ENCODE data around the gene RALGAPA1. TPM values are rescaled to one million over a fixed set of nuclear protein-coding genes. Genes with fewer than 3 reads are reported as not detected.

The RALGAPA1 gene
- total RNA-seq, 1 donor = 39.1 TPM

GRCh38 chr14:35557221-35557747 lies 251.8 kb downstream of the RALGAPA1 start:
- no peaks in the 10 kb centered on the region for H4K20me1 ChIP-seq (ENCODE audit: insufficient read depth, low read length)
- no peak overlapping the region for H3K27ac ChIP-seq (ENCODE audit: low read depth, low read length)
- H3K79me2 ChIP-seq (ENCODE audit: insufficient read depth, low read length) = no peaks in the 10 kb centered on the region
- TF ChIP-seq, protein P1, sequence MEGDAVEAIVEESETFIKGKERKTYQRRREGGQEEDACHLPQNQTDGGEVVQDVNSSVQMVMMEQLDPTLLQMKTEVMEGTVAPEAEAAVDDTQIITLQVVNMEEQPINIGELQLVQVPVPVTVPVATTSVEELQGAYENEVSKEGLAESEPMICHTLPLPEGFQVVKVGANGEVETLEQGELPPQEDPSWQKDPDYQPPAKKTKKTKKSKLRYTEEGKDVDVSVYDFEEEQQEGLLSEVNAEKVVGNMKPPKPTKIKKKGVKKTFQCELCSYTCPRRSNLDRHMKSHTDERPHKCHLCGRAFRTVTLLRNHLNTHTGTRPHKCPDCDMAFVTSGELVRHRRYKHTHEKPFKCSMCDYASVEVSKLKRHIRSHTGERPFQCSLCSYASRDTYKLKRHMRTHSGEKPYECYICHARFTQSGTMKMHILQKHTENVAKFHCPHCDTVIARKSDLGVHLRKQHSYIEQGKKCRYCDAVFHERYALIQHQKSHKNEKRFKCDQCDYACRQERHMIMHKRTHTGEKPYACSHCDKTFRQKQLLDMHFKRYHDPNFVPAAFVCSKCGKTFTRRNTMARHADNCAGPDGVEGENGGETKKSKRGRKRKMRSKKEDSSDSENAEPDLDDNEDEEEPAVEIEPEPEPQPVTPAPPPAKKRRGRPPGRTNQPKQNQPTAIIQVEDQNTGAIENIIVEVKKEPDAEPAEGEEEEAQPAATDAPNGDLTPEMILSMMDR (IDR thresholded peaks at IDR 0.05; ENCODE audit: extremely low read depth, low read depth, low read length) = no peak
- DNase-seq (ENCODE audit: insufficient read length, low spot score, missing footprints) = no peak
- H3K4me1 ChIP-seq (ENCODE audit: insufficient read depth, low read length) = peaks cover 8% of the 10 kb centered on the region
- no peaks in the 10 kb centered on the region for H3K9me3 ChIP-seq (ENCODE audit: low read depth, low read length)
- H3K36me3 ChIP-seq (ENCODE audit: insufficient read depth, low read length) = no peaks in the 10 kb centered on the region
- H3K4me2 ChIP-seq (ENCODE audit: insufficient read depth, low read length) = no peak overlapping the region
- no peak overlapping the region for H3K4me3 ChIP-seq (ENCODE audit: insufficient read depth, low read length)
- H2AFZ ChIP-seq (ENCODE audit: low read length) = no peak overlapping the region
- H3K27me3 ChIP-seq (ENCODE audit: insufficient read depth, low read length) = no peaks in the 10 kb centered on the region

DNA sequence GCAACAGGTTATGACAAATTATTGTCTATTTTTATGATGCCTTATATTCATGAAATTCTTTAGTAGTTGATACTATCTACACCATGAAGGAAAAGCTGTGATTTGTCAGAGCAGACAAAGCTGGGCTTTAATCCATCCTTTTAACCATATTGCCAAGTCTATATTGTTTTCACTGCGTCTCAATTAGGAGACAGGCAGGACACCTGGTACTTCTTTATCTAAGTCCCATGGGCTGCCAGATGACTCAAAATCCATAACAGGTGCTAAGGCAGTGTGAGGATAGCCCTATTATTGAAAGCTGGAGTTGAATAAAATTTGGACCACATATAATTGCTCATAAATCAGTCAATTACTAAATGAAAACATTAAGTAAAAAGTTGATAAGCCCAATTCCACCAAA lies 252.5 kb downstream of the RALGAPA1 start:
- Histone ChIP-seq H4K20me1 (ENCODE audit: insufficient read depth, low read length) (no peaks in the 10 kb centered on the region), H3K4me3 (ENCODE audit: insufficient read depth, low read length) (no peak overlapping the region), H3K9me3 (ENCODE audit: low read depth, low read length) (no peaks in the 10 kb centered on the region), H2AFZ (ENCODE audit: low read length) (no peak overlapping the region), H3K4me1 (ENCODE audit: insufficient read depth, low read length) (peaks cover 8% of the 10 kb centered on the region), H3K27me3 (ENCODE audit: insufficient read depth, low read length) (no peaks in the 10 kb centered on the region), H3K27ac (ENCODE audit: low read depth, low read length) (no peak overlapping the region), H3K36me3 (ENCODE audit: insufficient read depth, low read length) (no peaks in the 10 kb centered on the region), H3K79me2 (ENCODE audit: insufficient read depth, low read length) (no peaks in the 10 kb centered on the region), H3K4me2 (ENCODE audit: insufficient read depth, low read length) (no peak overlapping the region)
- no peak for DNase-seq (ENCODE audit: insufficient read length, low spot score, missing footprints)
- TF ChIP-seq, protein P1 (IDR thresholded peaks at IDR 0.05; ENCODE audit: extremely low read depth, low read depth, low read length) = no peak

DNA sequence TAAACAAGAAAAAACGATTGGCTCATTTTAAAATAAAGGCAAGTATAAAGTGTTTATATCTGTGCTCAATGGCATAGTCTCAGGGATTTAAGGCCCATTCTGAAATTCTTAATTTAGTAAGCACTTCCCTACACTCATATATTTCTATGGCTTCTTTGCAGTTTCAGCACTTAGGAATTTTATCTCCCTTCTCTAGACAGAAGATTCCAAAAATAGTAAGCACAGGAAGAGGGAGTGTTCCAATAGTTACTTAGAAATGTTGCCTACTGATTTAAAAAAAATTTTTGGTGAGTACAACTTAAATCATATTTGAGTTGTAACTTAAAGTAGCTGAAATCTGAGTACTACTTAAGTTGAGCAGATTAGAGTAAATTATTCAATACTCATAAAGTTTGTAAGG lies 255.3 kb downstream of the RALGAPA1 start:
- no peak overlapping the region for H2AFZ ChIP-seq (ENCODE audit: low read length)
- TF ChIP-seq, protein P1 (IDR thresholded peaks at IDR 0.05; ENCODE audit: extremely low read depth, low read depth, low read length) = no peak
- peaks cover 8% of the 10 kb centered on the region for H3K4me1 ChIP-seq (ENCODE audit: insufficient read depth, low read length)
- H3K79me2 ChIP-seq (ENCODE audit: insufficient read depth, low read length) = no peaks in the 10 kb centered on the region
- no peaks in the 10 kb centered on the region for H3K36me3 ChIP-seq (ENCODE audit: insufficient read depth, low read length)
- H3K4me3 ChIP-seq (ENCODE audit: insufficient read depth, low read length) = no peak overlapping the region
- no peak overlapping the region for H3K4me2 ChIP-seq (ENCODE audit: insufficient read depth, low read length)
- H3K27ac ChIP-seq (ENCODE audit: low read depth, low read length) = no peak overlapping the region
- H4K20me1 ChIP-seq (ENCODE audit: insufficient read depth, low read length) = no peaks in the 10 kb centered on the region
- H3K27me3 ChIP-seq (ENCODE audit: insufficient read depth, low read length) = no peaks in the 10 kb centered on the region
- peak; percentile 72 for DNase-seq (ENCODE audit: insufficient read length, low spot score, missing footprints)
- no peaks in the 10 kb centered on the region for H3K9me3 ChIP-seq (ENCODE audit: low read depth, low read length)

DNA sequence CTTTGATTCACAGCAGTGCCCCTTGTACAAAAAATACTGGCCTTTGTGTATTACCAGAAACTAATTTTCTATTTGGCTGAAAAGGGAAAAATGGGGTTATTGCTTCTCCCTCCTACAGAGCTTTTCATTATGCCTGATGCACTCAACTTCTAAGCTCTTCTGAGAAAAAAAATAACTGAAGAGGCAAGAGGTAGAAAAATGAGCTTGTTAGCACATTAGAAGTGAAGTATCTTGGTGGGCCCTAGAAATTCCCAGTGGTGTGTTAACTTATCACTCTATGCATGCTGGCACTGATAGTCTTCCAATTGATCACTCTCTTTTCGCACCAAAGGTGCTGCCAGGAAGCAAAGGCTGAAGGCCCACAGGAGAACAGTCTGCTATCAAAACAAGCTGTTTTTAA lies 258.0 kb downstream of the RALGAPA1 start:
- Histone ChIP-seq H3K4me1 (ENCODE audit: insufficient read depth, low read length) (peaks cover 8% of the 10 kb centered on the region), H3K36me3 (ENCODE audit: insufficient read depth, low read length) (no peaks in the 10 kb centered on the region), H3K4me2 (ENCODE audit: insufficient read depth, low read length) (no peak overlapping the region), H3K4me3 (ENCODE audit: insufficient read depth, low read length) (no peak overlapping the region), H3K27ac (ENCODE audit: low read depth, low read length) (no peak overlapping the region), H3K27me3 (ENCODE audit: insufficient read depth, low read length) (no peaks in the 10 kb centered on the region), H2AFZ (ENCODE audit: low read length) (no peak overlapping the region), H3K9me3 (ENCODE audit: low read depth, low read length) (no peaks in the 10 kb centered on the region), H3K79me2 (ENCODE audit: insufficient read depth, low read length) (no peaks in the 10 kb centered on the region), H4K20me1 (ENCODE audit: insufficient read depth, low read length) (no peaks in the 10 kb centered on the region)
- no peak for DNase-seq (ENCODE audit: insufficient read length, low spot score, missing footprints)
- TF ChIP-seq, protein P1 (IDR thresholded peaks at IDR 0.05; ENCODE audit: extremely low read depth, low read depth, low read length) = no peak

Measured in osteoblast (primary cell).